ENCODE measurements around the gene TMEM245.

TMEM245 gene

GRCh38 chr9:109082091-109082620 lies 37.6 kb downstream of the TMEM245 start:
- no peak for TF ChIP-seq GATA3 (IDR thresholded peaks at IDR 0.05; ENCODE audit: low read depth, low read length)
- no peak for TF ChIP-seq GATA2 (IDR thresholded peaks at IDR 0.05; ENCODE audit: low read depth, low read length)

- TF ChIP-seq GATA3 (IDR thresholded peaks at IDR 0.05; ENCODE audit: low read depth, low read length), result no peak
- TF ChIP-seq GATA2 (IDR thresholded peaks at IDR 0.05; ENCODE audit: low read depth, low read length), result no peak
Measured at GRCh38 chr9:109074236-109074889, 45.4 kb downstream of the TMEM245 start.

- TF ChIP-seq GATA2 (IDR thresholded peaks at IDR 0.05; ENCODE audit: low read depth, low read length) (no peak), GATA3 (IDR thresholded peaks at IDR 0.05; ENCODE audit: low read depth, low read length) (no peak)
Measured at GRCh38 chr9:109072821-109073435, 46.8 kb downstream of the TMEM245 start.

- TF ChIP-seq GATA2 (IDR thresholded peaks at IDR 0.05; ENCODE audit: low read depth, low read length), result no peak
- no peak for TF ChIP-seq GATA3 (IDR thresholded peaks at IDR 0.05; ENCODE audit: low read depth, low read length)
Measured at GRCh38 chr9:109072133-109072692, 47.5 kb downstream of the TMEM245 start.

GRCh38 chr9:109068764-109069163 lies 51.0 kb downstream of the TMEM245 start:
- TF ChIP-seq GATA3 (IDR thresholded peaks at IDR 0.05; ENCODE audit: low read depth, low read length), result no peak
- TF ChIP-seq GATA2 (IDR thresholded peaks at IDR 0.05; ENCODE audit: low read depth, low read length), result no peak

- TF ChIP-seq GATA3 (IDR thresholded peaks at IDR 0.05; ENCODE audit: low read depth, low read length) (no peak), GATA2 (IDR thresholded peaks at IDR 0.05; ENCODE audit: low read depth, low read length) (no peak)
Measured at GRCh38 chr9:109064963-109065702, 54.6 kb downstream of the TMEM245 start.

DNA sequence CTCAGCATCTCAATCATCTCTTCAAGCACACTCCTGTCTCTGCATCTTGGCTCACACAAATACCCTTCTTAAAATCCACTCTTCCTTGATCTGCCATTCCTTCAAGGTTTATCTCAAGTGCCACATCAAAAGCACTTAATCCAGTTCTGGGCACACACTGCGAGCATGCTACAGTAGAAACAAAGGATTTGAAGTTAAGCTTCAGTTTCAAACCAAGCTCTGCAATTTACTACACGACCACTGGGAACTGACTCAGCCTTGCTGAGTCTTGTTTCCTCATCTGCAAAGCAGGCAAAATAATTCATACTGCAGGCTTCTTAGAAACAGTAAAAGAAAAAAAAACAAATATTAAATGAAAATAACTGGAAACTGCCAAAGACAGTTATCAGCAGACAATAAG lies 56.0 kb downstream of the TMEM245 start:
- TF ChIP-seq GATA2 (IDR thresholded peaks at IDR 0.05; ENCODE audit: low read depth, low read length), result no peak

DNA sequence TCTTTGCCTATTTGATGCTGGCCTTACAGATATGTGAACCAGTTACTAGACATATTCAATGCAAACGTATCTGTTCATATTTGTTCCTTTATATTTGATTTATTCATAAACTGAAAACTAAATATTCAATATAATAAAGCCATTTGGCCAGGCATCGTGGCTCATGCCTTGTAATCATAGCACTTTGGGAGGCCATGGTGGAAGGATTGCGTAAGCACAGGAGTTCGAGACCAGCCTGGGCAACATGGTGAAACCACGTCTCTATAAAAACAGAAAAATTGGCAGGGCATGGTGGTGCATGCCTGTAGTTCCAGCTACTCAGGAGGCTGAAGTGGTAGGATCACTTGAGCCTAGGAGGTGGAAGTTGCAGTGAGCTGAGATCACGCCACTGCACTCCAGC lies 57.2 kb downstream of the TMEM245 start:
- TF ChIP-seq GATA3 (IDR thresholded peaks at IDR 0.05; ENCODE audit: low read depth, low read length) (no peak), GATA2 (IDR thresholded peaks at IDR 0.05; ENCODE audit: low read depth, low read length) (no peak)

DNA sequence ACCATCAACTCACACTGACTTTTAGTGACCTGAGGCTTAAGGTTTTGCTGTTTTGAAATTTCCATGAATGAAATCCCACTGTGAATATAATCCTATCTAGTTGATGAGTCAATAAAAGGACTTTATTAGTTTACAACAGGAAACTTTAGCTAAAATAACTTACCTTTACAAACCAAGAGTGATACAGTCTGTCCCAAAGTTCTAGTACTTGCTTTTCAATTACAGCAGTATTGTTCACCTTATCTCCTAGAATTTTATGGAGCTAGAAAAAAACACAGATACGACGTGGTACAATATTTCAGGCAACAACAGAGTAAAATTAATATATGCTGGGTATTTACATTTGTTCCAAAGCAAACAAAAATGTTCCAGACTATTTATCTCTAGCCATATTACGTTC lies 59.6 kb downstream of the TMEM245 start:
- no peak for TF ChIP-seq GATA3 (IDR thresholded peaks at IDR 0.05; ENCODE audit: low read depth, low read length)
- no peak for TF ChIP-seq GATA2 (IDR thresholded peaks at IDR 0.05; ENCODE audit: low read depth, low read length)

DNA sequence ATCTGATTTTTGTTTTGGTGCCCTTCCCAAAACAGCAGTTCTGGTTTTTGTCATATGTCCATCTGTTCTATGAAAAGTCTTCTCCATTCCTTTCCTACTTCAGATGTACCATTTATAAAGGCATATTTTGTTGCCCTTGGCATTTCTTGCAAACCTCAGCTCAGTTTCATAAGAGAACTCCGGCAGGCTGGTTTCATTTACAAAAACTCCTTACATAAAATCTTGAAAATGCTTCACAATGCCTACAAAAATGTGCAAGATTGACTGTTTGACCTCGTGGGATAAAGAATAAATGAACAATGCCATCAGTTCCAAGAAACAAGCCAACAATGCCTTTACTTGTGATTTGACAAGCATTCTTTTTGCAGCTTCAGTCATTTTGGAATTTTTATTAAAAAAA lies 67.3 kb downstream of the TMEM245 start:
- no peak for TF ChIP-seq GATA3 (IDR thresholded peaks at IDR 0.05; ENCODE audit: low read depth, low read length)

DNA sequence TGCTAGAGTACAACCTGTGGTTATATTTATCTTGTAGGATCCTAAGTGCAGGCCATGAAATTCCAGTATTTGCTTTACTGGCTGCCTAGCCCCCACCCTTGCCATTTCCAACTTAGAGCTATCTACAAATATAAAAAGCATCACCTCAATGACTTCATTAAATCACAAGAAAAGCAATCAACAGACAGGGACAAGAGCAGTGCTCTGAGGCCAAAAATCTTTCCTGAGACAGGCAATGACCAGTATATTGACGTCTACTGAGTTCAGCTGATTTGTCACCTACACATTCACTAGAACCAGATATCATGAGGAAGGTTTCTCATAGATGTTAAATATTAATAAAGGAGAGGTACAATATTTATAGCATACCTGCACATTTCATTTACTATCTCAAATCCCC lies 68.0 kb downstream of the TMEM245 start:
- TF ChIP-seq GATA2 (IDR thresholded peaks at IDR 0.05; ENCODE audit: low read depth, low read length), result no peak
- TF ChIP-seq GATA3 (IDR thresholded peaks at IDR 0.05; ENCODE audit: low read depth, low read length), result no peak

DNA sequence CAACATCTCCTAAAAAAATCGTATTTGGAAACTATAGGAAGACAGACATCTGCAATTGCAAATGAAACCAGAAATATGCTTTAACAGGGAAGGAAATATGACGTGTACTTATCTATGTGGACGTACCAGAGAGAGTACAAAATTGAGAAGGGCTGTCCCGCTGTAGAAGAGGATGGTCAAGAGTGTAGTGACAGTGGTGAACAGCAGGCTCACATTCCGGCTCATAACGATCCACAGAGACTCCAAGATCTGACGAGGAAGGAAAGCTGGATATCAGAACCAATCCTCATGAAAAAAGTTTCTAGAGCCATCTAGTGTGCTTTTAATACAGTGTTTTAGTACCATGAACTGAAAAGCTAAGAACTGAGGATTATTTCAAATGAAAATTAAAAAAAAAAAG lies 69.3 kb downstream of the TMEM245 start:
- TF ChIP-seq GATA2 (IDR thresholded peaks at IDR 0.05; ENCODE audit: low read depth, low read length) (no peak), GATA3 (IDR thresholded peaks at IDR 0.05; ENCODE audit: low read depth, low read length) (no peak)

GRCh38 chr9:109048822-109049221 lies 70.9 kb downstream of the TMEM245 start:
- TF ChIP-seq GATA2 (IDR thresholded peaks at IDR 0.05; ENCODE audit: low read depth, low read length), result no peak
- no peak for TF ChIP-seq GATA3 (IDR thresholded peaks at IDR 0.05; ENCODE audit: low read depth, low read length)

DNA sequence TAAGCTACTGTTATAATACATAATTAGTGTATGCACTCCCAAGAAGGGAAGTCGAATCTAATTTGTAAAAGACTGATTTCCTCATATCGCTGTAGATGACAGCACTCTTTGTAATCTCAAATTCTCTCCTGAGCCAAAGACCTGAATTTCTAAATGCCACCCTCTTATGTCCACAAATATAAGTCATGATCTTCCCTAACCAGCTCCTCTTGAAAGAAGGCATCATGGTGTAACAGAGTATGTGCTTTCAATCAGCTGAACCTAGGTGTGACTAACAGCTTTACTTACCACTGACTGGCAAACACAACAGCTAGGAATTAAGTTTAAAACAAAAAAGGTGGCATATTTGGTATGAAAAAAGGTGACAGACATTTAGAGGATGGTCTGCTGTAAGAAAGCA lies 72.5 kb downstream of the TMEM245 start:
- TF ChIP-seq GATA2 (IDR thresholded peaks at IDR 0.05; ENCODE audit: low read depth, low read length) (no peak), GATA3 (IDR thresholded peaks at IDR 0.05; ENCODE audit: low read depth, low read length) (no peak)

Measured in SH-SY5Y (cell line).